ENCODE data around the gene TPRG1. TPM values are rescaled to one million over a fixed set of nuclear protein-coding genes. Genes with fewer than 3 reads are reported as not detected.

The TPRG1 gene
- polyA plus RNA-seq, 1 experiment, result 0.42 TPM

DNA sequence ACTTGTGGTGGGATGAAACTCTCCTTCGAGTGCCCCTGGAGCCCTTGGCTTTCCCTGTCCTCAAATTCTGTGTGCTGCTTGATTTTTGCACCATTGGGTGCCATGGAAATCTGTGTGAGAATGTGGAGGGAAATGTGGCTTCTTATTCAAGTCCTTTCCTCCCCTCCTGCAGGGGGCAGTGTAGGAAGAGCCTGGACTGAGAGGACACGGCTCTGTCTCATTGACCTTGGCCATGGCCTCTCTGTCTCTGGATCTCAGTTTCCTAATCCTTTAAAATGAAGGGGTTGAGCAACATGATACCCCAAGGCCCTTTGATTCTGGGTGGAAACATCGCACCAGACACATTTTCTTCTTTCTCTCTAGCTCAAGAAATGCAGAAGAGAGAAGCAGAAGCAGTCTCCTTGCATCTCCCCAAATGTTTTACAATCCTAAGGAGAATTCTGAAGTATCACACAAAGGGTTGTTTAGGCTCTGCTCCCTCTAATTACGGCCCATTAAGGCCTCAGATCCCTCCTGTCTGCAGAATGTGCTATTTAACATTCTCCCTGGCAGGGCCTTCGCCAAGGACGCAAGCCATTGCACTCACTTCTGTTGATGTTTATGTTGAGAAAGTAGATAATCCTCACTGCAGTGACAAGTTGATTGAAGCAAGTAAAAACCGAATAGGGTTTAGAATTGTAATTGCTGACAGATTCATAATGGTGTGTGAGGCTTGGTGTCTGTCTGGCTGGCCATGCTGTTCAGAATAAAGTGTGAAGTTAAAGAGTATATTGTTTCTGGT is 169.1 kb downstream of the TPRG1 start:
- TF ChIP-seq, protein P1, sequence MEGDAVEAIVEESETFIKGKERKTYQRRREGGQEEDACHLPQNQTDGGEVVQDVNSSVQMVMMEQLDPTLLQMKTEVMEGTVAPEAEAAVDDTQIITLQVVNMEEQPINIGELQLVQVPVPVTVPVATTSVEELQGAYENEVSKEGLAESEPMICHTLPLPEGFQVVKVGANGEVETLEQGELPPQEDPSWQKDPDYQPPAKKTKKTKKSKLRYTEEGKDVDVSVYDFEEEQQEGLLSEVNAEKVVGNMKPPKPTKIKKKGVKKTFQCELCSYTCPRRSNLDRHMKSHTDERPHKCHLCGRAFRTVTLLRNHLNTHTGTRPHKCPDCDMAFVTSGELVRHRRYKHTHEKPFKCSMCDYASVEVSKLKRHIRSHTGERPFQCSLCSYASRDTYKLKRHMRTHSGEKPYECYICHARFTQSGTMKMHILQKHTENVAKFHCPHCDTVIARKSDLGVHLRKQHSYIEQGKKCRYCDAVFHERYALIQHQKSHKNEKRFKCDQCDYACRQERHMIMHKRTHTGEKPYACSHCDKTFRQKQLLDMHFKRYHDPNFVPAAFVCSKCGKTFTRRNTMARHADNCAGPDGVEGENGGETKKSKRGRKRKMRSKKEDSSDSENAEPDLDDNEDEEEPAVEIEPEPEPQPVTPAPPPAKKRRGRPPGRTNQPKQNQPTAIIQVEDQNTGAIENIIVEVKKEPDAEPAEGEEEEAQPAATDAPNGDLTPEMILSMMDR (IDR thresholded peaks at IDR 0.05; ENCODE audit: low read depth, low read length), result peak; percentile 27
- POLR2A ChIA-PET, result no interaction called here
- H3K4me3 ChIP-seq (ENCODE audit: low read depth, low read length), result no peak overlapping the region
- H3K9me3 ChIP-seq (ENCODE audit: control insufficient read depth, insufficient read depth, low read length), result no peaks in the 10 kb centered on the region
- H3K27ac ChIP-seq (ENCODE audit: low read depth, low read length), result no peak overlapping the region
- CTCF ChIA-PET, result interaction anchor here (1.2 kb wide), 1 partner anchor 606 kb away, joined by 3 read pairs; no protein-coding TSS in a partner anchor
- DNase-seq (ENCODE audit: low read depth, low spot score), result no peak
- H3K27me3 ChIP-seq (ENCODE audit: control insufficient read depth, insufficient read depth, low read length), result no peaks in the 10 kb centered on the region

DNA sequence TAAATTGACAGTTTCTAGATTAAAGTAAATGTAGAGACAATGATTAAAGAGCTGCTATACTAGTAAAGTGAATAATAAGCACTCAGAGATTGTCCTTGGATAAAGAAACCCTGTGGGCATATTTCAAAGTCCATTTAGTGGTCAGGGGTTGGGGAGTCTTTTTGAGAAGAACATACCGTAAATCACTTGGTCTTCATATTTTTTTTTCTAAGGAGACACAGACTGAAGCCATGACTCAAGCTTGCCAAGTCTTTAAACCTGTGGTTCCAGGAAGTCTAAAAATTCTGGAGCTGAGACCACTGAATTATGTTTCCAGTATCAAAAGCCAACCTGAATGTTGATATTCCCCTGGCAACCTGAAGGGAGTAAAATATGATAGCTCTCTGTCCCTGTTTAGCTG is 171.0 kb downstream of the TPRG1 start:
- TF ChIP-seq, protein P1 (IDR thresholded peaks at IDR 0.05; ENCODE audit: low read depth, low read length), result no peak
- ChIA-PET CTCF (no interaction called here), POLR2A (no interaction called here)
- H3K27me3 ChIP-seq (ENCODE audit: control insufficient read depth, insufficient read depth, low read length), result no peaks in the 10 kb centered on the region
- DNase-seq (ENCODE audit: low read depth, low spot score), result no peak
- H3K4me3 ChIP-seq (ENCODE audit: low read depth, low read length), result no peak overlapping the region
- no peaks in the 10 kb centered on the region for H3K9me3 ChIP-seq (ENCODE audit: control insufficient read depth, insufficient read depth, low read length)
- no peak overlapping the region for H3K27ac ChIP-seq (ENCODE audit: low read depth, low read length)

DNA sequence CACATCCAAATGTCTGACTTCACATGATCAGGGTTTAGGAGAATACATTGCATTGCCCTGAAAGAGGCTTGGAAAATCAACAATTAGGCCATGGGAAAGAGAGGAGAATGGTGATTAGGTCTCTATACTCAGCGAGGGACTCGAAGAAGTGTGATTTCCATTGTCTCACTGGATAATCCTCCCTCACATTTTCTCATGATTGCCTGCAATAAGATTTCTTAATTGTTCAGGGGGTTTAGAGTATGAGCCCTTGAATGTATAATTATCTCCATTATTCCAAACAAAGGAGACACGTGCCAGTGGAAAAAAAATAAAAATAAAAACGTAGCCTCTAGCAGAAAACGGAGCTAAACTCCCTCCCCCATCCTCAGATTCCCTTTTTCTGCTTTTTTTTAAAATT is 173.2 kb downstream of the TPRG1 start:
- H3K27me3 ChIP-seq (ENCODE audit: control insufficient read depth, insufficient read depth, low read length), result no peaks in the 10 kb centered on the region
- H3K9me3 ChIP-seq (ENCODE audit: control insufficient read depth, insufficient read depth, low read length), result no peaks in the 10 kb centered on the region
- ChIA-PET POLR2A (no interaction called here), CTCF (interaction anchor here (0.6 kb wide), 1 partner anchor 437 kb away, joined by 3 read pairs; no protein-coding TSS in a partner anchor)
- DNase-seq (ENCODE audit: low read depth, low spot score), result no peak
- no peak overlapping the region for H3K4me3 ChIP-seq (ENCODE audit: low read depth, low read length)
- TF ChIP-seq, protein P1 (IDR thresholded peaks at IDR 0.05; ENCODE audit: low read depth, low read length), result no peak
- no peak overlapping the region for H3K27ac ChIP-seq (ENCODE audit: low read depth, low read length)

DNA sequence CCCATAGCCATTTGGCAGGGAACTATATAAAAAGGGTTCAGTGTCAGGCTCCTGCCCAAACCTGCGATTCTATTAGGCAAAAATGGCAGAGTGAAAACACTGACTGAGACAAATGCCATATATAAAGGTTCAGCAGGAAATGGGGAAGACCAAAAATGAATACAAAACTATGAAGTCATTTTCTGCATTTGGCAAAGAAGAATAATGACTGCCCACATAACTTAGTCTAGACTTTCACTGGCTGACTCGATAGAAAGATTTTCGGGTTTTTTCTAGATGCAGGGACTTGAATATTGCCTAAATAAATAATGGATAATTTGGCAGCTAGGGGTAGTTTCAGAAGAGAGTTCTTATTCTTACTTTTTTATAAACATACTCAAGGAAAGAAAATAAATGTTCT is 178.0 kb downstream of the TPRG1 start:
- ChIA-PET CTCF (no interaction called here), POLR2A (no interaction called here)
- no peak for DNase-seq (ENCODE audit: low read depth, low spot score)
- Histone ChIP-seq H3K27me3 (ENCODE audit: control insufficient read depth, insufficient read depth, low read length) (no peaks in the 10 kb centered on the region), H3K27ac (ENCODE audit: low read depth, low read length) (no peak overlapping the region), H3K4me3 (ENCODE audit: low read depth, low read length) (no peak overlapping the region), H3K9me3 (ENCODE audit: control insufficient read depth, insufficient read depth, low read length) (no peaks in the 10 kb centered on the region)
- TF ChIP-seq, protein P1 (IDR thresholded peaks at IDR 0.05; ENCODE audit: low read depth, low read length), result no peak

DNA sequence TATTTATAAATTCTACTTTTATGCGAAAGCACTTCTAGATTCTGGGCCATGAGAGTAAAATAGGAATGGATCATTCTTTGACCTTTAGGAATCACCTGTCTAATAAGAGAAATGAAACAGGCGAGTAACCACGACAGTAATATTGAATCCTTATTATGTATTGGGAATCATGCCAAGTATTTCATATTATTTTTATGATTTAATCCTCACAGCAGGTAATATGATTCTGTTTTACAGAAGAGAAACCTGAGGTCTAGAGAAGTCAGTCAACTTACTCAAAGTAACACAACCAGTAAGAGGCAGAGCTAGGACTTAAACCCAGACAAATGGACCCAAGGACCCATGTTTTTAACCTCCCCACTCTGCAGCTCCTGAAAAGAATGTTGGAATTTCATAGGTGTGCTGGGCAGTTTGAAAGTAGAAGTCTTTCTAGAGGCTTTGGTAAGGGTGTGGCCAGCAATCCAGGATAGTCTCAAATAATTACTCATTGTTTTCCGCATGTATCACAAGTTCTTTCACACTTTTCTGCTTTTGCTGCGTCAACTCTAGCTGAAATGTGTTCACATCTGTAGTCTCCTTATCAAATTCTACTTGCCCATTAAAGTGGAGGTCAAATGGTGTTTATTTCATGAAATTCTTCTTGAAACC is 181.7 kb downstream of the TPRG1 start:
- H3K27me3 ChIP-seq (ENCODE audit: control insufficient read depth, insufficient read depth, low read length), result no peaks in the 10 kb centered on the region
- ChIA-PET CTCF (interaction anchor here (1.7 kb wide), 1 partner anchor 596 kb away, joined by 5 read pairs; no protein-coding TSS in a partner anchor), POLR2A (no interaction called here)
- no peak overlapping the region for H3K4me3 ChIP-seq (ENCODE audit: low read depth, low read length)
- H3K27ac ChIP-seq (ENCODE audit: low read depth, low read length), result no peak overlapping the region
- TF ChIP-seq, protein P1 (IDR thresholded peaks at IDR 0.05; ENCODE audit: low read depth, low read length), result no peak
- DNase-seq (ENCODE audit: low read depth, low spot score), result no peak
- no peaks in the 10 kb centered on the region for H3K9me3 ChIP-seq (ENCODE audit: control insufficient read depth, insufficient read depth, low read length)

Data from AG04450 (cell line).